HG02870 (cell line): ENCODE data around the gene PIAS4.
"Not testable (repeated sequence)": the region's sequence is repeated elsewhere in the genome, so short reads cannot be mapped to it uniquely, and the experiment has no call there.

Experiments
- ATAC-seq: cut with Tn5 transposase; IDR thresholded peaks from one replicate; pipeline ENCODE4 v1.9.1; 2021; ENCODE audit warnings: mild to moderate bottlenecking, moderate library complexity; ENCODE audit not compliant: unreplicated experiment

The PIAS4 gene

GRCh38 chr19:3990815-3991117, 16.8 kb upstream of the PIAS4 start:
- no peak for ATAC-seq

GRCh38 chr19:3995607-3996006, 11.9 kb upstream of the PIAS4 start:
- no peak for ATAC-seq

- ATAC-seq = not testable (repeated sequence)
Measured at GRCh38 chr19:3998667-3999412, 8.7 kb upstream of the PIAS4 start.

GRCh38 chr19:4000798-4001197, 6.7 kb upstream of the PIAS4 start:
- not testable (repeated sequence) for ATAC-seq

GRCh38 chr19:4005436-4005835, 2.1 kb upstream of the PIAS4 start:
- not testable (repeated sequence) for ATAC-seq

- ATAC-seq = peak; percentile 10
Measured at GRCh38 chr19:4007836-4008539, 452 bp downstream of the PIAS4 start.

GRCh38 chr19:4009990-4010807, 2.7 kb downstream of the PIAS4 start:
- ATAC-seq = no peak

GRCh38 chr19:4010808-4011110, 3.2 kb downstream of the PIAS4 start:
- ATAC-seq = no peak

GRCh38 chr19:4011430-4011829, 3.9 kb downstream of the PIAS4 start:
- ATAC-seq = not testable (repeated sequence)

GRCh38 chr19:4012092-4012974, 4.8 kb downstream of the PIAS4 start:
- no peak for ATAC-seq

GRCh38 chr19:4012975-4013634, 5.6 kb downstream of the PIAS4 start:
- no peak for ATAC-seq

GRCh38 chr19:4013886-4014540, 6.5 kb downstream of the PIAS4 start:
- ATAC-seq = no peak

GRCh38 chr19:4014541-4015491, 7.3 kb downstream of the PIAS4 start:
- no peak for ATAC-seq

GRCh38 chr19:4015705-4016402, 8.3 kb downstream of the PIAS4 start:
- ATAC-seq = no peak

- ATAC-seq = no peak
Measured at GRCh38 chr19:4016486-4016885, 8.9 kb downstream of the PIAS4 start.

GRCh38 chr19:4016903-4017638, 9.5 kb downstream of the PIAS4 start:
- ATAC-seq = no peak

GRCh38 chr19:4018140-4018613, 10.6 kb downstream of the PIAS4 start:
- ATAC-seq = no peak
